Astrocyte (in vitro differentiated cells and primary cell): ENCODE measurements around the gene TAS1R1.

Experiments used
- EZH2 ChIP-seq: IDR thresholded peaks from 2 replicates; pipeline ENCODE4 v1.6.1; 2012; ENCODE audit warnings: mild to moderate bottlenecking, low read length, inconsistent platforms; ENCODE audit not compliant: insufficient read depth
- TF ChIP-seq, protein P1 (sequence below): IDR thresholded peaks from 2 replicates; pipeline ENCODE4 v1.5.1; 2011; ENCODE audit warnings: low read depth, mild to moderate bottlenecking, inconsistent platforms, low read length, moderate library complexity; ENCODE audit not compliant: insufficient read depth

- TF ChIP-seq, protein P1, sequence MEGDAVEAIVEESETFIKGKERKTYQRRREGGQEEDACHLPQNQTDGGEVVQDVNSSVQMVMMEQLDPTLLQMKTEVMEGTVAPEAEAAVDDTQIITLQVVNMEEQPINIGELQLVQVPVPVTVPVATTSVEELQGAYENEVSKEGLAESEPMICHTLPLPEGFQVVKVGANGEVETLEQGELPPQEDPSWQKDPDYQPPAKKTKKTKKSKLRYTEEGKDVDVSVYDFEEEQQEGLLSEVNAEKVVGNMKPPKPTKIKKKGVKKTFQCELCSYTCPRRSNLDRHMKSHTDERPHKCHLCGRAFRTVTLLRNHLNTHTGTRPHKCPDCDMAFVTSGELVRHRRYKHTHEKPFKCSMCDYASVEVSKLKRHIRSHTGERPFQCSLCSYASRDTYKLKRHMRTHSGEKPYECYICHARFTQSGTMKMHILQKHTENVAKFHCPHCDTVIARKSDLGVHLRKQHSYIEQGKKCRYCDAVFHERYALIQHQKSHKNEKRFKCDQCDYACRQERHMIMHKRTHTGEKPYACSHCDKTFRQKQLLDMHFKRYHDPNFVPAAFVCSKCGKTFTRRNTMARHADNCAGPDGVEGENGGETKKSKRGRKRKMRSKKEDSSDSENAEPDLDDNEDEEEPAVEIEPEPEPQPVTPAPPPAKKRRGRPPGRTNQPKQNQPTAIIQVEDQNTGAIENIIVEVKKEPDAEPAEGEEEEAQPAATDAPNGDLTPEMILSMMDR, result peak; percentile 9
- TF ChIP-seq EZH2, result no peak
These were observed 25.7 kb downstream of the TAS1R1 start for GRCh38 chr1:6580593-6581409.
